GM21825 (cell line): Measurements from ENCODE around the gene CDCA3.

ENCODE experiments used
- ATAC-seq: cut with Tn5 transposase; IDR thresholded peaks from one replicate; pipeline ENCODE4 v1.9.1; 2021; ENCODE audit warnings: mild to moderate bottlenecking, moderate library complexity; ENCODE audit not compliant: unreplicated experiment

Gene CDCA3

GRCh38 chr12:6833189-6833890 is 17.7 kb downstream of the CDCA3 start:
- ATAC-seq: no peak

GRCh38 chr12:6832125-6832524 is 19.0 kb downstream of the CDCA3 start:
- ATAC-seq: no peak

- ATAC-seq: no peak
These were observed 19.6 kb downstream of the CDCA3 start for GRCh38 chr12:6831450-6831995.

- ATAC-seq: no peak
These were observed 20.1 kb downstream of the CDCA3 start for GRCh38 chr12:6830999-6831398.

- no peak for ATAC-seq
These were observed 20.7 kb downstream of the CDCA3 start for GRCh38 chr12:6830286-6830890.

GRCh38 chr12:6829536-6830220 is 21.4 kb downstream of the CDCA3 start:
- ATAC-seq: no peak

GRCh38 chr12:6828781-6829535 is 22.1 kb downstream of the CDCA3 start:
- no peak for ATAC-seq

GRCh38 chr12:6827982-6828780 is 22.9 kb downstream of the CDCA3 start, which contains the start of gene P3H3:
P3H3 (plus strand) TSS chr12:6828407; CDS start chr12:6828441, 34 bp downstream.
- ATAC-seq: no peak

- ATAC-seq: no peak
These were observed 23.6 kb downstream of the CDCA3 start for GRCh38 chr12:6827437-6827911.

GRCh38 chr12:6826734-6827436 is 24.2 kb downstream of the CDCA3 start:
- no peak for ATAC-seq

- no peak for ATAC-seq
These were observed 24.9 kb downstream of the CDCA3 start for GRCh38 chr12:6826125-6826733.

- ATAC-seq: no peak
These were observed 25.5 kb downstream of the CDCA3 start for GRCh38 chr12:6825398-6826124.

GRCh38 chr12:6824901-6825381 is 26.1 kb downstream of the CDCA3 start:
- no peak for ATAC-seq

- ATAC-seq: no peak
These were observed 26.9 kb downstream of the CDCA3 start for GRCh38 chr12:6824085-6824775.

- ATAC-seq: no peak
These were observed 27.7 kb downstream of the CDCA3 start for GRCh38 chr12:6823182-6824084.

- no peak for ATAC-seq
These were observed 28.5 kb downstream of the CDCA3 start for GRCh38 chr12:6822426-6823135.
